NB4 (cell line): Measurements from ENCODE around the gene MSX1.

Experiments
- DNase-seq: peaks from one replicate; pipeline ENCODE4 v3.0.0; 2010; ENCODE audit warnings: low read depth
- H3K4me3 ChIP-seq: one replicate; pipeline ENCODE4 v1.5.1; 2011; ENCODE audit warnings: mild to moderate bottlenecking, low read depth, low read length, moderate library complexity
- MAX ChIP-seq: IDR thresholded peaks from 2 replicates; pipeline ENCODE4 v1.6.1; 2011; ENCODE audit warnings: low read depth, low read length
- MYC ChIP-seq: IDR thresholded peaks from 2 replicates; pipeline ENCODE4 v1.6.1; 2011; ENCODE audit warnings: low read depth, low read length
- POLR2A ChIP-seq: IDR thresholded peaks from 2 replicates; pipeline ENCODE4 v1.6.1; 2011; ENCODE audit warnings: mild to moderate bottlenecking; ENCODE audit not compliant: insufficient read length; ENCODE audit errors: extremely low read depth
- TF ChIP-seq, protein P1 (sequence below): IDR thresholded peaks from one replicate; pipeline ENCODE4 v1.5.1; 2012; ENCODE audit warnings: low read depth, low read length

Gene MSX1

GRCh38 chr4:4873203-4873602, 13.7 kb downstream of the MSX1 start:
- no peak overlapping the region for H3K4me3 ChIP-seq
- DNase-seq = no peak
- no peak for TF ChIP-seq MYC
- TF ChIP-seq MAX = no peak
- TF ChIP-seq POLR2A = no peak
- TF ChIP-seq, protein P1, sequence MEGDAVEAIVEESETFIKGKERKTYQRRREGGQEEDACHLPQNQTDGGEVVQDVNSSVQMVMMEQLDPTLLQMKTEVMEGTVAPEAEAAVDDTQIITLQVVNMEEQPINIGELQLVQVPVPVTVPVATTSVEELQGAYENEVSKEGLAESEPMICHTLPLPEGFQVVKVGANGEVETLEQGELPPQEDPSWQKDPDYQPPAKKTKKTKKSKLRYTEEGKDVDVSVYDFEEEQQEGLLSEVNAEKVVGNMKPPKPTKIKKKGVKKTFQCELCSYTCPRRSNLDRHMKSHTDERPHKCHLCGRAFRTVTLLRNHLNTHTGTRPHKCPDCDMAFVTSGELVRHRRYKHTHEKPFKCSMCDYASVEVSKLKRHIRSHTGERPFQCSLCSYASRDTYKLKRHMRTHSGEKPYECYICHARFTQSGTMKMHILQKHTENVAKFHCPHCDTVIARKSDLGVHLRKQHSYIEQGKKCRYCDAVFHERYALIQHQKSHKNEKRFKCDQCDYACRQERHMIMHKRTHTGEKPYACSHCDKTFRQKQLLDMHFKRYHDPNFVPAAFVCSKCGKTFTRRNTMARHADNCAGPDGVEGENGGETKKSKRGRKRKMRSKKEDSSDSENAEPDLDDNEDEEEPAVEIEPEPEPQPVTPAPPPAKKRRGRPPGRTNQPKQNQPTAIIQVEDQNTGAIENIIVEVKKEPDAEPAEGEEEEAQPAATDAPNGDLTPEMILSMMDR = no peak

DNA sequence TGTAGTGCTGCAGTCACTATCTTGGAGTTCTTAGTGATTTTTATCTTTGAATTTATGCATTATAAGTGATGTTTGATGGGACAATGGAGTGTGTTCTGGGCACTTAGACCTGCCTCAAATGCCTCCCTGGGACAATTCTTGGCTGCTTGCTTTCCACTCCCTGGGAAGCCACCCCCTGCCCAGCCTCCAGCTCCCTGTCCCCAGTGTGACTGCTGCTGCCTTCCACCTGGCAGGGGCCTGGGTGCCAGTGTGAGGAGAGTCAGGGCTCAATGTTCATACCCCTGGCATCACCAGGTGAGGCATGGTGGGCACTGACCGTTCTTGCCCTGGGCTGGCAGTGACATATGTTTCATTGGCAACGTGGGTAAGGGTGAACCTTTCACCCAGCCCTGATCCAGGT, 14.8 kb downstream of the MSX1 start:
- TF ChIP-seq MYC (no peak), POLR2A (no peak), MAX (no peak)
- TF ChIP-seq, protein P1 = no peak
- DNase-seq = no peak
- H3K4me3 ChIP-seq = no peak overlapping the region

- no peak overlapping the region for H3K4me3 ChIP-seq
- TF ChIP-seq MAX (no peak; the same call in 1 of the 2 replicates), MYC (no peak), POLR2A (no peak)
- TF ChIP-seq, protein P1 = no peak
- DNase-seq = no peak
These were observed 15.7 kb downstream of the MSX1 start for GRCh38 chr4:4875147-4875546.

DNA sequence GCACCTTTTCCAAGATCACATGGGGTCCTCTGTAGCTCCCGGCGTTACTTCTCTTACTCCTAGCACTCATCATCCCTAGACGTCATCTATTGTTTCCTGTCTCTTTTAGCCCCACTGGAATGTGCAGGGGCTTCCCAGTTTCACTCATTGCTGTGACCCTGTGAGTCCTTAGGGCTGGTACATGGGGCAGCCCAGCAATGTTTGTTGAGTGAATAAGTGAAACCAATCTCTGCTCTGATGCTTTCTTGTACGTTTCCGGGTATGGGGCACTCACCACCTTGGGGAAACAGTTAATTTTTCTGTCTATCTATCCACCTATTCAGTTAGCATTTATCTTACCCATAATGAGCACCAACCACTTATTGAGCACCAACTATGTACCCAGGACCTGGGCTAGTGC, 16.1 kb downstream of the MSX1 start:
- no peak overlapping the region for H3K4me3 ChIP-seq
- no peak for DNase-seq
- TF ChIP-seq MAX = no peak
- TF ChIP-seq MYC = no peak
- TF ChIP-seq, protein P1 = no peak
- no peak for TF ChIP-seq POLR2A

- DNase-seq = no peak
- TF ChIP-seq POLR2A (no peak), MYC (no peak), MAX (no peak)
- TF ChIP-seq, protein P1 = no peak
- no peak overlapping the region for H3K4me3 ChIP-seq
These were observed 17.6 kb downstream of the MSX1 start for GRCh38 chr4:4876945-4877661.

GRCh38 chr4:4880492-4880891, 21.0 kb downstream of the MSX1 start:
- TF ChIP-seq, protein P1 = peak; percentile 36
- no peak for TF ChIP-seq MAX
- DNase-seq = no peak
- no peak overlapping the region for H3K4me3 ChIP-seq
